HepG2 (cell line): Measurements from ENCODE around the gene ANKRD40. TPM values are rescaled to one million over a fixed set of nuclear protein-coding genes. Genes with fewer than 3 reads are reported as not detected.

ENCODE experiments used
- ATAC-seq: fragments of 200-7000 bp; cut with Tn5 transposase; 3 replicates; pipeline ENCODE4 v1.9.1; 2020; ENCODE audit warnings: mild to moderate bottlenecking, moderate library complexity
- BruUV-seq: library from RNA; stranded (reverse); fragments of 400-500 nt; replicated peaks from 2 replicates; lab custom pipeline; 2021; lab: Mats Ljungman, UMichigan
- CTCF ChIA-PET: fragments of 300-600 bp; formaldehyde crosslinking; extraction: SDS; loops from one replicate; lab custom pipeline; 2021; ENCODE audit warnings: low total read pairs, inconsistent platforms, low intra/inter-chr PET ratio; lab: Yijun Ruan, JAX
- POLR2A ChIA-PET: fragments of 350-600 bp; sonication (Branson Sonifier 250); formaldehyde crosslinking; loops from one replicate; lab custom pipeline; 2020; ENCODE audit warnings: antibody characterized with exemption, inconsistent platforms; lab: Yijun Ruan, JAX
- DNase-seq: peaks from one replicate; pipeline ENCODE4 v3.0.0-alpha.2; 2015; ENCODE audit warnings: low spot score
- FAIRE-seq: peaks from 3 replicates; lab custom pipeline; 2011; peaks lifted over from hg19 to GRCh38; lab: Jason Lieb, UNC
- H2AFZ ChIP-seq: one replicate; pipeline ENCODE4 v1.6.1; 2011; ENCODE audit warnings: low read length, inconsistent platforms
- H3K27ac ChIP-seq: fragments of 300-600 bp; 3 replicates; pipeline ENCODE4 v1.8.0; 2011; ENCODE audit warnings: mixed run types, mild to moderate bottlenecking, mixed read lengths, low read length, inconsistent platforms; ENCODE audit not compliant: insufficient read depth; ENCODE audit errors: extremely low read length
- H3K27me3 ChIP-seq, 2 experiments: fragments of 200-600 bp in 1 of 2; 2 replicates in 1 of 2; 3 replicates in 1 of 2; pipeline versions ENCODE4 v1.6.0 to v1.8.0; 2011; ENCODE audit warnings: low read length in 2 of 2, mild to moderate bottlenecking in 2 of 2, moderate library complexity in 2 of 2, inconsistent platforms in 1 of 2; ENCODE audit not compliant: insufficient read depth in 2 of 2, control insufficient read depth in 1 of 2
- H3K36me3 ChIP-seq, 2 experiments: fragments of 200-600 bp in 1 of 2; replicated peaks in 1 of 2; 2 replicates in 1 of 2; 3 replicates in 1 of 2; pipeline versions ENCODE4 v1.5.1 to v1.8.0; 2011; ENCODE audit warnings: low read length in 2 of 2, inconsistent platforms in 1 of 2; ENCODE audit not compliant: insufficient read depth in 2 of 2, control insufficient read depth in 1 of 2
- H3K4me1 ChIP-seq: 2 replicates; pipeline ENCODE4 v1.5.1; 2012; ENCODE audit warnings: low read length, inconsistent platforms; ENCODE audit not compliant: insufficient read depth
- H3K4me2 ChIP-seq: 2 replicates; pipeline ENCODE4 v1.6.0; 2011; ENCODE audit warnings: low read depth, low read length, inconsistent platforms
- H3K4me3 ChIP-seq, 3 experiments: fragments of 200-600 bp in 1 of 3; sonication (generic), shearing (Covaris generic) in 1 of 3; replicated peaks in 1 of 3; 2 replicates each; pipeline ENCODE4 v1.5.1; 2011 to 2016; ENCODE audit warnings: low read length in 3 of 3, inconsistent platforms in 2 of 3, low read depth in 2 of 3, mild to moderate bottlenecking in 2 of 3, control low read depth in 1 of 3, mixed read lengths in 1 of 3; ENCODE audit not compliant: insufficient read depth in 1 of 3
- H3K79me2 ChIP-seq: one replicate; pipeline ENCODE4 v1.6.1; 2011; ENCODE audit warnings: low read length, inconsistent platforms; ENCODE audit not compliant: insufficient read depth
- H3K9ac ChIP-seq: 2 replicates; pipeline ENCODE4 v1.6.0; 2011; ENCODE audit warnings: mild to moderate bottlenecking, low read depth, low read length, inconsistent platforms; ENCODE audit not compliant: insufficient read depth
- H3K9me3 ChIP-seq: 2 replicates; pipeline ENCODE4 v1.5.1; 2012; ENCODE audit warnings: mild to moderate bottlenecking, low read length
- H4K20me1 ChIP-seq: 2 replicates; pipeline ENCODE4 v1.6.0; 2011; ENCODE audit warnings: inconsistent platforms, mild to moderate bottlenecking, low read length, moderate library complexity; ENCODE audit not compliant: insufficient read depth
- HCFC1 ChIP-seq: fragments of 150-350 bp; IDR thresholded peaks from 2 replicates; pipeline ENCODE4 v1.6.1; 2014; ENCODE audit warnings: low read depth, low read length
- KLF13 ChIP-seq: sonication (generic); formaldehyde crosslinking; IDR thresholded peaks from 2 replicates; pipeline ENCODE4 v1.4.0; 2020; ENCODE audit warnings: mild to moderate bottlenecking, missing genetic modification reagents
- MEIS1 ChIP-seq: sonication (generic); formaldehyde crosslinking; IDR thresholded peaks from 2 replicates; pipeline ENCODE4 v1.9.0; 2021; ENCODE audit warnings: mild to moderate bottlenecking, missing genetic modification reagents, moderate library complexity, borderline replicate concordance
- NR2C2 ChIP-seq: sonication (generic); formaldehyde crosslinking; IDR thresholded peaks from 2 replicates; pipeline ENCODE4 v1.4.0; 2020; ENCODE audit warnings: missing genetic modification reagents, mild to moderate bottlenecking, moderate library complexity, borderline replicate concordance
- NR2F1 ChIP-seq, 2 experiments: fragments of 450-650 bp in 1 of 2; formaldehyde crosslinking in 1 of 2; IDR thresholded peaks; 2 replicates each; pipeline versions ENCODE4 v1.5.0 to v1.6.1; 2016 to 2020; ENCODE audit warnings: mild to moderate bottlenecking in 1 of 2, missing compliant biosample characterization in 1 of 2, missing genetic modification reagents in 1 of 2, moderate library complexity in 1 of 2
- PAXIP1 ChIP-seq: sonication (generic); formaldehyde crosslinking; conservative IDR thresholded peaks from 2 replicates; pipeline ENCODE4 v1.4.0; 2020; ENCODE audit warnings: mild to moderate bottlenecking, missing genetic modification reagents, moderate library complexity
- PHF21A ChIP-seq: sonication (generic); formaldehyde crosslinking; IDR thresholded peaks from 2 replicates; pipeline ENCODE4 v1.5.0; 2020; ENCODE audit warnings: mild to moderate bottlenecking, missing genetic modification reagents
- RERE ChIP-seq: IDR thresholded peaks from 2 replicates; pipeline ENCODE4 v1.6.1; 2016; ENCODE audit warnings: low read depth, missing genetic modification reagents, missing compliant biosample characterization
- SAFB2 ChIP-seq: sonication (generic); formaldehyde crosslinking; IDR thresholded peaks from 2 replicates; pipeline ENCODE4 v1.5.1; 2020; ENCODE audit warnings: missing genetic modification reagents, low read depth, mild to moderate bottlenecking, borderline replicate concordance
- SP140L ChIP-seq: sonication (generic); formaldehyde crosslinking; IDR thresholded peaks from 2 replicates; pipeline ENCODE4 v1.4.0; 2020; ENCODE audit warnings: missing genetic modification reagents, borderline replicate concordance
- TEAD3 ChIP-seq: optimal IDR thresholded peaks from 2 replicates; pipeline ENCODE3; 2016; ENCODE audit warnings: borderline replicate concordance
- ZNF230 ChIP-seq: sonication (generic); formaldehyde crosslinking; IDR thresholded peaks from 2 replicates; pipeline ENCODE4 v1.4.0; 2020; ENCODE audit warnings: mild to moderate bottlenecking, missing genetic modification reagents
- ZNF841 ChIP-seq: sonication (generic); formaldehyde crosslinking; IDR thresholded peaks from 2 replicates; pipeline ENCODE4 v1.8.1; 2023; ENCODE audit warnings: missing genetic modification reagents, borderline replicate concordance
- WGBS: methylation state at CpG from one replicate; pipeline ENCODE4 v1.1.6; 2017; ENCODE audit warnings: low lambda C conversion rate; 5-methylcytosine and 5-hydroxymethylcytosine counted together
- in situ Hi-C: cut with HindIII; loops from 2 replicates; pipeline ENCODE4 v1.10.0; 2017; ENCODE audit warnings: low pct_unique_long_range_greater_than_20kb; ENCODE audit not compliant: extremely low pct_ligation_motif_present
- intact Hi-C: fragments of 100-400 bp; cut with micrococcal nuclease; formaldehyde crosslinking; loops from one replicate; pipeline ENCODE4 v1.10.0; 2022; ENCODE audit not compliant: unreplicated experiment
- polyA plus RNA-seq, 8 experiments: library from polyadenylated mRNA; depleted of rRNA in 3 of 8; stranded (reverse) in 7 of 8; unstranded in 1 of 8; fragments of >200 nt; fragmentation: Illumina TruSeq in 4 of 8; extraction: Trizol in 4 of 8; gene quantifications; 2 replicates each; pipeline versions ENCODE4 v1.2.1 to v1.2.3, GENCODE V29; 2011 to 2016; ENCODE audit warnings: low read depth in 4 of 8, missing spikeins in 1 of 8, mixed read lengths in 1 of 8; ENCODE audit not compliant: insufficient read depth in 1 of 8
- total RNA-seq, 5 experiments: library from RNA; depleted of rRNA; stranded (reverse); fragments of >200 nt; fragmentation: Illumina TruSeq; extraction: Trizol; gene quantifications; 2 replicates each; pipeline ENCODE4 v1.2.3, GENCODE V29; 2016; ENCODE audit warnings: low read depth in 1 of 5

The ANKRD40 gene
- total and polyA plus RNA-seq, 2 of the 13 experiments (the other 11 are each of a cell fraction or from before 2014, with no cell fraction given): 35.0 to 46.4 TPM

- Histone ChIP-seq H4K20me1 (no peaks in the 10 kb centered on the region), H3K36me3 (no peaks in the 10 kb centered on the region), H3K4me2 (peak overlapping the region; percentile 30), H3K9ac (peak overlapping the region; percentile 10; the same call in 1 of the 2 replicates), H3K9me3 (no peaks in the 10 kb centered on the region), H3K27ac (peak overlapping the region; percentile 19), H3K4me1 (peaks cover 70% of the 10 kb centered on the region), H3K27me3 (no peaks in the 10 kb centered on the region), H2AFZ (no peak overlapping the region), H3K4me3 (0 out of 6 replicates have a peak overlapping the region, but pooled peaks of 1 of the 3 experiments have one; percentile 5), H3K79me2 (no peaks in the 10 kb centered on the region)
- ChIA-PET CTCF (no interaction called here), POLR2A (interaction anchor here (0.8 to 7.6 kb wide), 11 partner anchors 7 to 51 kb away, joined by 3 to 85 read pairs (median 5); partner anchors contain the start of gene LUC7L3)
- in situ Hi-C loops (no loop called here), intact Hi-C loops (no loop called here)
- DNase-seq (no peak), ATAC-seq (peak; percentile 15), FAIRE-seq (peak; percentile 36)
- no TSS peak for BruUV-seq
- WGBS: 39% methylated on average over 8 of the region's 8 CpGs
- TF ChIP-seq RERE (CRISPR knock-in tag) (no peak), SP140L (CRISPR knock-in tag) (no peak), KLF13 (CRISPR knock-in tag) (no peak; the same call in 1 of the 2 replicates), NR2F1 (CRISPR knock-in tag; IDR thresholded peaks at IDR 0.05) (peak; percentile 50 to 95; a peak in 3 of 4 replicates), NR2C2 (CRISPR knock-in tag) (peak; percentile 68; the same call in 1 of the 2 replicates), SAFB2 (no peak), MEIS1 (CRISPR knock-in tag) (no peak), PAXIP1 (CRISPR knock-in tag) (0 out of 2 replicates have a peak, but pooled peaks have one; percentile 19), HCFC1 (no peak), PHF21A (CRISPR knock-in tag) (no peak), ZNF841 (no peak), ZNF230 (no peak), TEAD3 (no peak)
These were observed 39.5 kb downstream of the ANKRD40 start for GRCh38 chr17:50668025-50668837.
